GM19372 (cell line): Measurements from ENCODE around the gene RFX4.

Experiments used
- ATAC-seq: cut with Tn5 transposase; IDR thresholded peaks from one replicate; pipeline ENCODE4 v1.9.1; 2021; ENCODE audit warnings: mild to moderate bottlenecking, low read depth, moderate library complexity; ENCODE audit not compliant: unreplicated experiment

RFX4 gene

GRCh38 chr12:106791531-106791930 lies 208.7 kb downstream of the RFX4 start:
- no peak for ATAC-seq

GRCh38 chr12:106794369-106794768 lies 211.6 kb downstream of the RFX4 start:
- no peak for ATAC-seq

GRCh38 chr12:106801167-106801708 lies 218.4 kb downstream of the RFX4 start:
- no peak for ATAC-seq

- no peak for ATAC-seq
Measured at GRCh38 chr12:106801830-106802533, 219.2 kb downstream of the RFX4 start.

- ATAC-seq: no peak
Measured at GRCh38 chr12:106804668-106805067, 221.9 kb downstream of the RFX4 start.
